HEK293T (cell line): ENCODE data around the gene CDC123.

Experiments
- ARNT ChIP-seq: fragments of 450-650 bp; IDR thresholded peaks from 2 replicates; pipeline ENCODE4 v1.6.1; 2017; ENCODE audit warnings: mild to moderate bottlenecking
- BHLHE40 ChIP-seq: fragments of 450-650 bp; IDR thresholded peaks from 2 replicates; pipeline ENCODE4 v1.6.1; 2016; ENCODE audit warnings: mild to moderate bottlenecking, moderate library complexity, borderline replicate concordance
- CTBP1 ChIP-seq: fragments of 450-650 bp; IDR thresholded peaks from 2 replicates; pipeline ENCODE4 v1.6.1; 2016; ENCODE audit warnings: borderline replicate concordance
- ELF4 ChIP-seq: fragments of 450-650 bp; IDR thresholded peaks from 2 replicates; pipeline ENCODE4 v1.6.1; 2017; ENCODE audit warnings: antibody characterized with exemption
- FOXA1 ChIP-seq: fragments of 450-650 bp; IDR thresholded peaks from 2 replicates; pipeline ENCODE4 v1.6.1; 2016; ENCODE audit warnings: mild to moderate bottlenecking
- FOXK2 ChIP-seq: fragments of 450-650 bp; IDR thresholded peaks from 2 replicates; pipeline ENCODE4 v1.6.1; 2016; ENCODE audit warnings: mild to moderate bottlenecking
- FOXM1 ChIP-seq: fragments of 450-650 bp; IDR thresholded peaks from 2 replicates; pipeline ENCODE4 v1.6.1; 2017; ENCODE audit warnings: mild to moderate bottlenecking, borderline replicate concordance
- HDGF ChIP-seq: fragments of 450-650 bp; IDR thresholded peaks from 2 replicates; pipeline ENCODE4 v1.6.1; 2017; ENCODE audit warnings: antibody characterized with exemption, borderline replicate concordance
- LEF1 ChIP-seq: fragments of 450-650 bp; IDR thresholded peaks from 2 replicates; pipeline ENCODE4 v1.6.1; 2017; ENCODE audit warnings: mild to moderate bottlenecking, borderline replicate concordance
- SP1 ChIP-seq: fragments of 450-650 bp; IDR thresholded peaks from 2 replicates; pipeline ENCODE4 v1.6.1; 2017
- TARDBP ChIP-seq: fragments of 450-650 bp; IDR thresholded peaks from 2 replicates; pipeline ENCODE4 v1.6.1; 2016
- ZNF384 ChIP-seq: fragments of 450-650 bp; IDR thresholded peaks from 2 replicates; pipeline ENCODE4 v1.6.1; 2016
- TF ChIP-seq, protein P1 (sequence below): fragments of 450-650 bp; IDR thresholded peaks from 2 replicates; pipeline ENCODE4 v1.6.1; 2016

DNA sequence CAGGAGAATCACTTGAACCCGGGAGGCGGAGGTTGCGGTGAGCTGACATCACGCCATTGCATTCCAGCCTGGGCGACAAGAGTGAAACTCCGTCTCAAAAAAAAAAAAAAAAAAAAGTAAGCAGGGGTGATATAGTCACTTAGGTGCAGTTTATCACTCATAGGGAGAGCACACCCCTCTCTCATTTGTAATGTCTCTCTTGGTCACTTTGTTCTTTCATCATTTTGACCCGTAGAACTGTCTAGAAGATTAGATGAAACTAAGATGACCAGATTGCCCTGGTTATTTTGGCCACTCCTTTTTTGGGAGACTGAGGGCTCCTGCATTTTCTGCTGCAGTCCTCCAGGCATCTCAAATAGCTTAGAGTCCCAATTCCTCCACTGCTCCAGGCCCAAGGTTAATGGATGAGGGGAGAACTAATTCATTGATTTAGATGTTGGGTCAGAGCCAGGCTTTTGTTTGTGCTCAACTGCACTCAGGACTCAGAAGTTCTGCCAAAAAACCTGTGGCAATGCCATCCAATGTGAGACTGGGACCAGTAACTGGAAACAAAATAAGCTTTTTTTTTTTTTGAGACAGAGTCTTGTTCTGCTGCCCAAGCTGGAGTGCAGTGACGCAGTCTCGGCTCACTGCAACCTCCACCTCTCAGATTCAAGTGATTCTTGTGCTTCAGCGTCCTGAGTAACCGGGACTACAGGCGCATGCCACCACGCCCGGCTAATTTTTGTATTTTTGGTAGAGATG lies 103.4 kb downstream of the CDC123 start:
- TF ChIP-seq ELF4 (no peak), SP1 (no peak), FOXM1 (no peak), FOXA1 (no peak), LEF1 (no peak), ZNF384 (no peak), FOXK2 (no peak), ARNT (no peak), BHLHE40 (no peak), HDGF (no peak), TARDBP (no peak), CTBP1 (no peak)
- TF ChIP-seq, protein P1, sequence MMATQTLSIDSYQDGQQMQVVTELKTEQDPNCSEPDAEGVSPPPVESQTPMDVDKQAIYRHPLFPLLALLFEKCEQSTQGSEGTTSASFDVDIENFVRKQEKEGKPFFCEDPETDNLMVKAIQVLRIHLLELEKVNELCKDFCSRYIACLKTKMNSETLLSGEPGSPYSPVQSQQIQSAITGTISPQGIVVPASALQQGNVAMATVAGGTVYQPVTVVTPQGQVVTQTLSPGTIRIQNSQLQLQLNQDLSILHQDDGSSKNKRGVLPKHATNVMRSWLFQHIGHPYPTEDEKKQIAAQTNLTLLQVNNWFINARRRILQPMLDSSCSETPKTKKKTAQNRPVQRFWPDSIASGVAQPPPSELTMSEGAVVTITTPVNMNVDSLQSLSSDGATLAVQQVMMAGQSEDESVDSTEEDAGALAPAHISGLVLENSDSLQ = no peak
